Measurements from ENCODE around the gene GABRA4.

The GABRA4 gene

DNA sequence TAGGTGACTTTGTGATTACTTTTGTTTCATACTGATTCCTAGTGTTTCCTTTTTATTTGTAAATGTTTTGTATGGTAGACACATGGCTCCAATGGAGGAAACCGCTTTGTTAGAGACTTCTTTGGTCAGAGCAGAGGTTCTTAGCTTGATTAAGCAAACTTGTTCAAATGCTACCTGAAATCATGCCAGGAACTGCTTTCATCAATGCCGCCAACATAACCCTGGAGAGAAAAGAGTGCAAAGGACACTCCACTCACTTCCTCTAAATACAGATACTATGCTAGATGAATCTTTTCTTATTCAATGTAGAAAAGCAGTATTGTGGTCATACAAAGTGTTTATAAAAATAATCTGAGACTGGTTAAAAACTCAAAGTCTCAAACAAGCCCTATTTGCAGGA, 58.7 kb downstream of the GABRA4 start:
- no peak for DNase-seq (ENCODE audit: insufficient read length, low spot score)
- no peak for FAIRE-seq

DNA sequence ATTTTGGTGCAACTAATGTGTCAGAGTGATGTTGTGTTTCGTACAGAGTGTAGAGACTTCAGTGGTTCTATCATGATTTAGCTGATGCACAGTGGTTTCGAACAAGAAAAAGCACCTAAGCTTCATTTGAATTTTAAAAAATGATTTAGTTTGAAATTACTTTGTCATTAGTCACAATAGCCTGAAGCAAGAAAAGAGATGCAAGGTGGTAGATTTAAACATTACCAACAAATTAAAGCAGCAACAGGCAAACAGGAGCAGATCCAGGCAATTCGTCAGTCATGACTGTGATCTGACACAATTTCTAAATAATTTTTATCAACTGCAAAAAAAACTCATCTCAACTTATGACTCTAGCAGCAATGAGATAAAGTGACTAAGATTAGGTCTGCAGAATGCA, 59.7 kb downstream of the GABRA4 start:
- no peak for FAIRE-seq
- no peak for DNase-seq (ENCODE audit: insufficient read length, low spot score)

DNA sequence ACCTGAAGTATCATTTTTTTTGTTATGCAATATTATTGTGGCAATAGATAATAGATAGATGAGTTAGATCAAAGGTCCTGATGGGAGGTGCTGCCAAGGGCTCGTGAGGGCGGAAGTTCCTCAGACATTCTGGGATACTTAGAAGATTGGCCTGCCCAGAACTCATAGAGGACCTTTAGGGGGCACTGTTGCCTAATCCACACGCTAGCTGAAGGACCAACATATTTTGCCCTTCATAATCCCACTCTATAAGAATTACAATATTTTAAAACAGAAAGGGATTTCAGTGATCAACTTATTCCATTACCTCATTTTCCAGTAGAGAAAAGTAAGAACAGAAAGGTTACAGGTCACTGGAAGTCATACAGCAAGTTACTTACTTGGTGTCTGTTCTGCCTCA, 61.4 kb downstream of the GABRA4 start:
- peak; percentile 39 for FAIRE-seq
- peak; percentile 10 for DNase-seq (ENCODE audit: insufficient read length, low spot score)

DNA sequence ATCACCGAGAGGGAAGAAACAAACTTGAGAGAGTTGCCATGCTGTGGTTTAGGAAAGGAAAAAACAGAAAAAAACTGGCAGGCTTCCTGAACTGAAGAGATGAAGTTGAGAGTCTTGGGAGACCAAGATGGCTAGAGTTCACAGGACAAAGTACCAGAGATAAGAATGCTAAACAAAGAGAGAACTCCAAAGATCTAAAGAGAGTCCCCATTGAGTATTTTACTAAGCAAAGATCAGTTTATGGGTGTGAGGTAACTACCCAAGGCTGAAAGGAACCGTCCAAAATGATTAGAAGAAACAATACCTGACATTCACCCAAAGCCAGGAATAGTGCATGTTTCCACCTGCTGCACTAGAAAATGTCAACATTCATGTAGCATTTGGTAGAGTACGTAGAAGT, 62.5 kb downstream of the GABRA4 start:
- FAIRE-seq (no peak), DNase-seq (ENCODE audit: insufficient read length, low spot score) (no peak)

DNA sequence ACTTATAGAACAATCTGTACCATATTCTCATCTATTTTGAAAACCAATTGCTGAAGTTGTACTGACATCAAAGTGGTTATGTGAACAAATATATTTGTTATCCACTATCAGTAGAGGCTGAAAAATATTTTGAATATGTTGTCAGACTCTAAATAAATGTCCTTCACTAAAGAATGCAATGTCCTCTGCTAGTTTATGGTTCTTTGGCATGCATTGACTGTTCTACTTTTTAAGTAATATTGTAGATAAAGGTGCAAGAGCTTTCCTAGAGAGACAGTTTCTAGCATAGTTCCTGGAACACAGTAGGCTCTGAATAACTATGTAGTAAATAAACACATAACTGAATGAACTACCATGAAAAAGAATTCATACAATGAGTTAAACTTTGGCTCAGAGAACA, 66.2 kb downstream of the GABRA4 start:
- FAIRE-seq: no peak
- DNase-seq (ENCODE audit: insufficient read length, low spot score): no peak

DNA sequence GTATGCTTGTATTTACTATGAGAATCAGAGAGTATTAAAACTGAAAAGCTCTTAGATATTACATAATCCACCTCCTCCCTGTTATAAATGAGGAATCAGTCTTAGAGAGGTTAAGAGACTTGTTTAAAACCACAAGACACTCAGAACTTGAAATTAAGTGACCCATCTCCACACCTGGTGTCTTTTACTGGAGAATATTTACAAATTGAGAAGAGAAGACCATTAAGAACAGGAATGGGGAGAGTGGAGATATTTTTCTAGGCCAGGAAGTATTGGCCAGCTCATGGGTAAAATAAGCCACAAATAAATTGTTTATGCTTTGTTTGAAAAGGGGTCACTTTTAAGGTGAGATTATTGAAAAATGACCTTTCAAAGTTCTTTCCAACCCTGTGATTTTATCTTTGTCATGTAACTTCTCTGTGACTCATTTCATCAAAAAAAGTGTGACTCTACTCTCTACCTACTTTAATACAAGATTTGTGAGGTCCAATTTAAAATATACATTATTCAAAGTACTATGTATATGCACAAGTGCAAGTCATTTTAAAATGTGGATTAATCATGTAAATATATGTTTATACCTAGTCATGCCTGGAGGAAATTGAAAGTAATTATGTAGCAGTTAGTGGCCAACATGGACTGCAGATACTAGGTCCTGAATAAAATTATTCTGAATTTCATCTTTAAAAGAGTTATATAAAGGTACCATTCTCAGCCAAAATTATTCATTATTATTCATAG, 68.4 kb downstream of the GABRA4 start:
- no peak for DNase-seq (ENCODE audit: insufficient read length, low spot score)
- no peak for FAIRE-seq

DNA sequence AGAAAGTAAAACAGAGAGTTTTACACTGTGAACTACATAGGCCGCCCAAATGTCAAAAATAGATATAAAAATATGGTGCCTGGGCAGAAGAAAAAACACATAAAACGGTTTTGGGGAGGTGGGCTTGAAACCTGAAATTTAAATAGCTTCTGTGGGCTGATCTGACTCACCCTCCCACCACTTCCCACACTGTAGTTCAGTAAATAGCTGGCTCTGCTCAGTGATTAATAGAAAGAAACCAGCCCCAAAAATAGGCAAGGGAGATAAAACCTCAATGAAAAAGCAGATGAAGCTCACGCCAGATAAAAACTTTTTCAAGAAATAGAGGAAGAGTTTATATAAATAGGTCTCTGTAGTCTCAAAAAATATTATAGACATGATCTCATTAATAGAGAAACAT, 71.2 kb downstream of the GABRA4 start:
- FAIRE-seq (no peak), DNase-seq (ENCODE audit: insufficient read length, low spot score) (no peak)

DNA sequence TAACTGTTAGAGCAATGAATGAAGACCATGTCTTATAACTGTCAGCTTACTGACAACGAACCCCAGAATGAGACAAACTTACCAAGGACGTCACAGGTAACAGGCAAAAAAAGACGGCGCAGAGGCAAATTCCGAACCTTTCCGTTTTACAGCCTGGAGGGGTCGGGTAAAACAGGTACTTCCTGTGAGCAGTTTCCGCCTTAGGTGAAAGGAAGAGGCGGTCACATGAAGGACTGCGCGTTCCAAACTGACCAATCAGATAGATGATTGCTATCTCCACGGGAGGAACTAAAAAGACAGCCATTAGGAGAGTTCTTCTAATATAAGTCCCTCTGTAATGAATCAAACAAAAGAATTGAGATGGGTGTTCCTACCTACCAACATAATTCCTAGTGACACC, 84.3 kb downstream of the GABRA4 start, which contains the start of gene COX7B2:
Gene COX7B2 (minus strand): TSS at position 168 of the 400 bp plus-strand sequence. CDS start 174,053 bp downstream, outside the sequence.
- DNase-seq (ENCODE audit: insufficient read length, low spot score): no peak
- no peak for FAIRE-seq

DNA sequence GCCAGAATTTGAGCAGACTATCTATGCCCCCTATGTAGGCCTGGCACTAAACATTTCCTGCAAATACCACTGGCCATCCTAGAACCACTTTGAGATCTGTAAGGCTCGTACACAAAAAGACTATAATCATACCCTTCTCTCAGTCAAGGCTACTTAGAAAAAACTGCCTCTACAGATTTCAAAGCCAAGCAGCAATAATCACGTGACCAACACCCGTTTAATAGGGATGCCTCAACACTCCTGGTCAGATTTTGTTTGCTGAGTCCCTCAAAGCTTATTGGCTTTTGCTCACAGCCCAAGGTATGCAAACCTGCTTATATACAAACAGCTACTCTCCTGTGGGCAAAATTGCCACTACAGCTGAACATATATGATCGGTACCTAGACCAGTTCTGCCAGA, 85.2 kb downstream of the GABRA4 start:
- no peak for FAIRE-seq
- DNase-seq (ENCODE audit: insufficient read length, low spot score): no peak

DNA sequence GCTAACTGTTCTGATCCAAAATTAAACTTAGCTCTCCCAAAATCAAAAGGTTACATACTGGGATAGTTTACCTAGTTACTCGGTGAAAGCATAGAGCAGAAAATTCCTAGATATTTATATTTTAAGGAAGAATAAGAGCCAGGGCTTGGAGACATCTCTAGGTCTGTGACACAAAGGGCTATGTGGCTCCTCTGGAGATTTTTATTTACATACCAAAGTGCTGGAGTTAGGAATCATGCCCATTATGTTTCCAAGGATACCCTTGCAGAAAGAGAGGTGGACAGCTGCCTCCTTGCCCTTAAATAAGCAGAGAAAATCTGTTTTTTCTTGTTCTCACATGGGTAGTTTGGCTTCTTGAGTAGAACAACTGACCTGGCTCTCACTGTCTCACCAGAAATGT, 93.3 kb downstream of the GABRA4 start:
- FAIRE-seq (no peak), DNase-seq (ENCODE audit: insufficient read length, low spot score) (no peak)

DNA sequence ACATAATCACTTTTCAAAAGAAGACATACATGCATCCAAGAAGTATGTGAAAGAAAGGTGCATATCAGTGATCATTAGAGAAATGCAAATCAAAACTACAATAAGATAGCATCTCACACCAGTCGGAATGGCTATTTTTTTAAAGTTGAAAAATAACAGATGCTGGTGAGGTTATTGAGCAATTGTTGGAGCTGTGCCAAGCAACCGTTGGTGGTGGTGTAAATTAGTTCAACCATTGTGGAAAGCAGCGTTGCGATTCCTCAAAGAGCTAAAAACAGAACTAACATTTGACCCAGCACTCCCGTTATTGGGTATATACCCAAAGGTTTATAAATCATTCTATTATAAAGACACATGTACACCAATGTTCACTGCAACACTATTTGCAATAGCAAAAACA, 98.6 kb downstream of the GABRA4 start:
- FAIRE-seq (no peak), DNase-seq (ENCODE audit: insufficient read length, low spot score) (no peak)

DNA sequence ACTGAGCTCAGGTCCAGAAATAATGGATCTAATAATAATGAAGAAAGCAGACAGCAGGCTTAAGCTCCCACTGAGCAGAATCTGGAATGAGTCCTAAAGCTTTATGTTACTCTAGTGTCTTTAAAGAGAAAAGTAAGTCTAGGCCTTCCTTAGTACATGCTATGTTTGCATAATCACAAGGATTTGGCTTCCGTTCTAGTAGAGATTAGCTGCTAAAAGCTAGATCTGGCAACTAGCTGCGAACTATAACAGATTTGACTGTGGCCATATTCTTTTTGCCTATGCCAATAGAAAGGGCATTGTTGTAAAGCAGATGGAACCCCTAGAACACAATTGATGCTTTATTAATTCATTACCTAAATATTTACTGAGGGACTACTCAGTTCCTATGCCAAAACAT, 103.3 kb downstream of the GABRA4 start:
- no peak for DNase-seq (ENCODE audit: insufficient read length, low spot score)
- no peak for FAIRE-seq

DNA sequence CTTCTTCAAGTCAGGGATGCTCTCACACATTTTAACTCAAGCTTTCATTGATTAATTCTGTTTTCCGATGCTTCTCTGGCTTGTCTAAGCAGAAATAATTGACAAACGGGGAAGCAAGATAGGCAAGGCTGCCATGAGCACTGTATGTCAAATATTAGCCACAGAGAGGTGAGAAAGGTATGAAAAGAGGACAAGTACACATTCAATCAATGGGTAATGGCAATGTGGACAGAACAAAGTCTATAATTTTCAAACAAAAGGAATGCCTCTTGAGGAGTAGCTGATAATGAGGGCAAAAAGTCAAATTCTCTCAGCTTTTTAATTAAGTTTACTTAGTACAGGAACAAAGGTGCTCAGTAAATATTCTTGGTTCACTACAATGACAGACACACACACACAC, 104.0 kb downstream of the GABRA4 start:
- no peak for FAIRE-seq
- no peak for DNase-seq (ENCODE audit: insufficient read length, low spot score)

DNA sequence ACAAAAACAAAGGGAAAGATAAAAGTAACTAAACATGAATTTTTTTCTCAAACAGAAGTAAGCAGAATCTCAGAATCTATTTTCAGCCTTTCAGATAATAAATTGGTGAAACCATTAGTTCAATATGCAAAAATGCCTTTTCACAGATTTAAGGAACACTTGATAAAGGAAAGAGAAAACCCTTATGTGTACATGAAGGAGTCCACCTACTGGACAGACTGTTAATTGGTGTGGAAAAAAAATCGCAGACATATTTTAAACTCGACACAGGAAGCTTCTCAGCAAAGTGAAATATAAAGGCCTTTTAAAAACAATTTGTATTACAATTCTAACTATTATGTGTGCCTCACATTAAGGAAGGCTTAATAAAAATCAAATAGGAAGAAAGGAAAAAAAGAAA, 106.7 kb downstream of the GABRA4 start:
- no peak for FAIRE-seq

DNA sequence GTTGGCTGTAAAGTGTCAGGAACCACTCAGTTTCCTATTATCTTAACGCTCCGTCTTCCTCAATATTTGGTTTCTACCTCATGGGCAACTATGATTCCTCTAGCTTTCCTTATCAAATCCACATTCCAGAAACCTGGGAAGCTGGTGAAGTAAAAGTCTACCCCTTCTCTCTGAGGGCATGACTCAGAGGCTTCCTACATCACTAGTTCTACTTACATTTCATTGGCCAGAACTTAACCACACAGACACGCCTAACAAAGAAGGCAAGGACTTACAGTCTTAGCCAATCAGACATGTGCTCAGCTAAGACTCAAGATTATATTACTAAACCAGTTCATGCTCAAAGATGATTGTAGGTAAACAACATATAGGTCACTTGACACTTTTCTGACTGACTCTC, 114.7 kb downstream of the GABRA4 start:
- FAIRE-seq: no peak
- DNase-seq (ENCODE audit: insufficient read length, low spot score): no peak

More for the DNA sequence above, 106.7 kb downstream of the GABRA4 start:
- no peak for DNase-seq (ENCODE audit: insufficient read length, low spot score)

DNA sequence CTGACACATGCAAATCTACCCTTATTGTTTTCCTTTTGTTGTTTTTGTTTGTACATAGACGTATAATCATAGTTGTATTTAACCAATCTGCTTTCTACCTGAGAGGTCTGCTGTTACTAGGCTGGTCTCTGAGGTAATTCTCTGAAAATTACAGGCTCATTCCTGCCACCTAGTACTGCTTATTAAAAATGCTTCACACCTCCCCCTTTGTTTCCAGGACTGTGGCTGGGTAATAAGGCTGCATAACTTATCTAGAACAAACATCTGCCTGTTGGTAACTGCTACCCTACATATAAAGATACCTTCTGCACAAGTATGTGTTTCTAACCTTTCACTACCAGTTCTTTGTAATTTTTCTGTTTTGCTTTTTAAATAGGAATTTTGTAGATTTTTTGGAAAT, 118.6 kb downstream of the GABRA4 start:
- DNase-seq (ENCODE audit: insufficient read length, low spot score) (no peak), FAIRE-seq (no peak)

DNA sequence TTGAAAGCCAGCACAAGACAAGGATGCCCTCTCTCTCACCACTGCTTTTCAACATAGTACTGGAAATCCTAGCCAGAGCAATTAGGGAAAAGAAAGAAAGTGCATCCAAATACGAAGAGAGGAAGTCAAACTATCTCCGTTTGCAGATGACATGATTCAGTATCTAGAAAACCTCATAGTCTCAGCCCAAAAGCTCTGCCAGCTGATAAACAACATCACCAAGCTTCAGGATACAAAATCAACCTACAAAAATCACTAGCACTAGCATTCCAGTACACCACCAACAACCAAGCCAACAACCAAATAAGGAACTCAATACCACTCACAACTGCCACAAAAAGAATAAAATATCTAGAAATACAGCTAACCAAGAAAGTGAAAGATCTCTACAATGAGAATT, 123.0 kb downstream of the GABRA4 start:
- FAIRE-seq (no peak), DNase-seq (ENCODE audit: insufficient read length, low spot score) (no peak)
